LNCaP clone FGC (cell line): Measurements from ENCODE around the gene MYF5.

Source experiments
- DNase-seq: peaks from one replicate; pipeline ENCODE4 v3.0.0-alpha.2; 2011; ENCODE audit warnings: low read depth
- H3K4me3 ChIP-seq: 2 replicates; pipeline ENCODE4 v1.5.1; 2011; ENCODE audit warnings: mild to moderate bottlenecking, low read depth, low read length, control low read depth
- CTCF ChIP-seq: IDR thresholded peaks from 2 replicates; pipeline ENCODE4 v1.5.1; 2012; ENCODE audit warnings: mild to moderate bottlenecking; ENCODE audit not compliant: control insufficient read depth, insufficient read depth; ENCODE audit errors: extremely low read depth

MYF5 gene

GRCh38 chr12:80756875-80757274 lies 40.2 kb downstream of the MYF5 start:
- H3K4me3 ChIP-seq: no peak overlapping the region

DNA sequence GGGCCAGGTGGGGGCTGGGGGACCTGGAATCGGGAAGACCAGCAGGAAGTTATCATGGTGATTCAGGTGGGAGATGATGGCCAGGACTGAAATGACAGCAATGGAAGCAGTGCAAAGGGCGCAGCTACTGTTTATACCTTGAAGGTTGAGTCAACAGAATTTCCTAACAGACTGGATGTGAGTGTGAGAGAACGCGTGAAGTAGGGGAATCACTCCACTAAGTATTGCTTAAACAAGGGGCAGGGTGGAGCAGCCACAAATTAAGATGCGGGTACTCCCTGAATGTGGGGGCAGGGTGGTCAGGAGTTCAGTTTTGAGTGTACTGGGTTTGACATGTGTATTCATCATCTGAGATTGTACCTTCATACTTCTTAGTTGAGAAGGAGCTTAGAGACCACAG lies 45.1 kb downstream of the MYF5 start:
- no peak for TF ChIP-seq CTCF
- no peak for DNase-seq
- H3K4me3 ChIP-seq: no peak overlapping the region

More at GRCh38 chr12:80756875-80757274, 40.2 kb downstream of the MYF5 start:
- DNase-seq: no peak
- TF ChIP-seq CTCF: no peak

- no peak overlapping the region for H3K4me3 ChIP-seq
- TF ChIP-seq CTCF: peak; percentile 45
- peak; percentile 31 for DNase-seq
Observed at GRCh38 chr12:80763874-80764273, 47.2 kb downstream of the MYF5 start.

- H3K4me3 ChIP-seq: no peak overlapping the region
- TF ChIP-seq CTCF: no peak
- DNase-seq: no peak
Observed at GRCh38 chr12:80766210-80766609, 49.5 kb downstream of the MYF5 start.

GRCh38 chr12:80766897-80767296 lies 50.2 kb downstream of the MYF5 start:
- TF ChIP-seq CTCF: no peak
- DNase-seq: no peak
- no peak overlapping the region for H3K4me3 ChIP-seq
